Choroid plexus epithelial cell (primary cell): ENCODE measurements around the gene FILIP1L.

Experiments
- DNase-seq: peaks from one replicate; pipeline ENCODE4 v3.0.0-alpha.2; 2010; ENCODE audit warnings: low read depth
- H3K4me3 ChIP-seq: 2 replicates; pipeline ENCODE4 v1.5.1; 2011; ENCODE audit warnings: low read depth, mild to moderate bottlenecking, control low read depth, low read length, moderate library complexity
- CTCF ChIP-seq: conservative IDR thresholded peaks from 2 replicates; pipeline ENCODE4 v1.5.1; 2011; ENCODE audit warnings: low read depth, mild to moderate bottlenecking, control low read depth, inconsistent platforms, low read length, moderate library complexity

Gene FILIP1L

GRCh38 chr3:99862208-99862607 lies 252.1 kb downstream of the FILIP1L start:
- no peak for TF ChIP-seq CTCF
- DNase-seq: peak; percentile 69
- H3K4me3 ChIP-seq: no peak overlapping the region

DNA sequence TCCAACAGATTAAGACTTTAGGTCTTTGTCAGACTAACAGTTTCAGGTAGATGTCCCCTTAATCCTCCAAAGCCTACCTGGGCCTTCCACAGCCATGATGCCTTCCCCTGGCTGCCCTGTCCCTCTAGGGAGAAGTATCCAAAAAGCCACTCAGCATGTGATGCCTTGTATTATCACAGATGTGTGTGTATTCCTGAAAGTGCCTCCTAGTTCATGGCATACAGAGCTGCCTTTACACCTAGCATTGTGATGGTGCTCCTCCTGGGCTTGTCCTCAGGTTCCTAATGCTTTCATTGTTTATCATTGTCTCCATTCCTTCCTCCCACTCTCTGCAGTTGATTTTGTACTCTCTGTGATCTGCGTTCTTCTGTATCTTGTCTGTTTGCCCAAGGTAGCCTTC lies 253.1 kb downstream of the FILIP1L start:
- no peak for DNase-seq
- H3K4me3 ChIP-seq: no peak overlapping the region
- no peak for TF ChIP-seq CTCF

DNA sequence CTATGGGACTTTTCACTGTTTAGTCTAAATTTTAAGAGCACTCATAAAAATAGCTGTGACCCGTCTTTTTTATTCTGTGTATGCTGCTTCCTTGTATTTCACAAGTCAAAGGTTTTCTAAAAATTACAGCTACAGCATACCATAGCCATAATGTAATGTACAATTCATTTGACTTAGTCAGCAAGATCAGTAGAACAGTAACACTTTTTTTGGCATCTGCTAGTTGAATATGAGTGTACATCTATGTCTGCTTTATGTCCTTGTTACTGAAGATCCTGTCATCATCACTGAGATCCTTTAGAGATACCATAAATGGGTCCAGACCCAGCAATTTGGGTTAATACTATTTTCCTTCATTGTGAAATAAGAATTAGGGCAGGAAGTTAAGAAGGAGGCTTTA lies 254.5 kb downstream of the FILIP1L start:
- no peak for TF ChIP-seq CTCF
- no peak overlapping the region for H3K4me3 ChIP-seq
- DNase-seq: peak; percentile 96

DNA sequence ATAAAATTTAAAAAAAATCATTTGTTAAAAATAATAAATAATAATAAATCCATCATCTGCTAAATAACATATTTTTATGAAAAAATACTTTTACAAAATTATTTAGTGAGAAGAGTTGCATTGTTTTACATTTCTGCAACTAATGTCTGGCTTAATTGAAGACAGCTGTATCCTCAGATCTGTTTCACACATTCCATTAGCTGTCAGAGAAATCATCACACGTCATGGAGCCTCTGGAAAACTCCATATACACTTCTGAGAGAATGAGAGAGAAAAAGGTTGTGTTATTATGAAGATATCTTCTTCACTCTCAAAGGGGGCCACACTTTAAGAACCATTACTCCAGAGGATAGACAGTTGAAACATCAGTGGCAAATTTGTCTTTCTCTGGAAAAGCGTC lies 255.8 kb downstream of the FILIP1L start:
- DNase-seq: no peak
- no peak overlapping the region for H3K4me3 ChIP-seq
- no peak for TF ChIP-seq CTCF

DNA sequence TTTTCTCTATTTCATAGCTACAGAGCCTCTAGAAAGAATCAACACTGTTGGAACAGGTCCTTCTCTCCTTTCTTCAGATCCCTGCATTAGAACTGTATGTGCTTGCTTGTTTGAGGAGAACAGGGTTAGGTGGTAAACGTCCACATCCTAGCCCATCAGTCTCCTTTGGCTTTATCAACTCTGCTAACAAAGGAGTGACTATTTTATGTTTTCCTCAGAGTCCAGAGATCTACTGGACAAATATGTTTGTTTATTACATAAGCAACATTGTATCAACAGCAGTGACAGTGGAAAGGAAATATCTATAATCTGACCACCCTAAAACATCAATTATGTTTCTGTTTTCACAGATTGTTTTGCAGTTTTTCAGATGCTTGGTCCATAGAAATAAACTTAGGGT lies 257.0 kb downstream of the FILIP1L start:
- no peak for DNase-seq
- TF ChIP-seq CTCF: no peak
- H3K4me3 ChIP-seq: no peak overlapping the region

DNA sequence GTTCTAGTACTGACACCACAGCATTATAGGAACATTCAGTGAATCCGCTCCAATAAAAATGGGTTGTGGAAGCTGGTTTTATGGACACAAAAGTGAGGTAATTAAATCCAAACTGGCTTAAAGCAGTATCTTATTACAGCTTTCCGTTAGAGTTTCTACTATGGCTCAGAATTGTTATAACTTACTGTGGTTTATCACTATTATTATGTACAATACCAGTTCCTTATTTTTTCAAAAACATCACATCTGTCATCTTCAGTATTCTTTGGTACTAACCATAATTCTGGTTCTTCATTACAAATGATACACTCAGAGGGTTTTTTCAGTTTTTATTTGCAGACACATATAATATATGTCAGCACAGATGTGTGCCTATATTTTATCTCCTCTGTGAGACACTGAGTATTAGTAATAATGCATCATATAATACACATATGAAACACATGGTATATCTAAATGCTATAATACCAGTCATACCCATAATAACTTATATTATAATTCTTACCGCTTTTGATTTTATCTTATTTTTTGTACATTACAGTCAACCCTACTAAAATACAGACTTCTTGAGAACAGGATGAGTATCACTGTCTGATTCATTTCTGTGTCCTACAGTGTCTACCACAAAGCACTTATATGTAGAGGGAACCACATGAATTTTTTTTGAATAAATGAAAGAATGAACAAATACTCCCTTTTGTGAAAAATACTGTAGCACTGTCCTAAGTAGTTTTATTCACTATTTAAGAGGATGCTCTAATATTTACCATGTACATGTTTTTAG lies 257.7 kb downstream of the FILIP1L start:
- no peak for TF ChIP-seq CTCF
- no peak overlapping the region for H3K4me3 ChIP-seq
- no peak for DNase-seq

- H3K4me3 ChIP-seq: no peak overlapping the region
- no peak for DNase-seq
- TF ChIP-seq CTCF: no peak
These were observed 258.4 kb downstream of the FILIP1L start for GRCh38 chr3:99855900-99856299.
